HG03159 (cell line): Measurements from ENCODE around the gene MS4A15.
"Not testable (repeated sequence)": the region's sequence is repeated elsewhere in the genome, so short reads cannot be mapped to it uniquely, and the experiment has no call there.

Experiments
- ATAC-seq: cut with Tn5 transposase; IDR thresholded peaks from one replicate; pipeline ENCODE4 v1.9.1; 2021; ENCODE audit warnings: mild to moderate bottlenecking, moderate library complexity; ENCODE audit not compliant: unreplicated experiment

Gene MS4A15

DNA sequence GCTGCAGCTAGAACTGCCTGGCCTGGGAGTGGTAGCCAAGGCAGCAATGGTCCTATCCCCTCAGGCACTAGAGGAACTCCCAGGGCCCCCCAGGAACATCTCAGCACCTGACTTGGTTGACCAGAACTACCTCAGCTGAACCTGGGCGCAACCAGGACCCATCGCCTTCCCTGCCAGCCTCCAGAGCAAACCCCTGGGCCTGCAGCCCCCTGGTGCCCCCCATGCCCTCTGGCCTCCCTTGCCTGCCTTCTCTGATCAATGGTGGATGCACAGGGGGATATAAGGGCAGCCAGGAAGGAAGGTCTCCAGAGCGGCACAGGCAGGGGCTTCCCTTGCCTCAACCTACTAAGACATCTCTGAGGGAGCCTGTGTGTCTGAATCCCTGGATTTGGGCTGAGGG, 42.0 kb downstream of the MS4A15 start:
- ATAC-seq: no peak

DNA sequence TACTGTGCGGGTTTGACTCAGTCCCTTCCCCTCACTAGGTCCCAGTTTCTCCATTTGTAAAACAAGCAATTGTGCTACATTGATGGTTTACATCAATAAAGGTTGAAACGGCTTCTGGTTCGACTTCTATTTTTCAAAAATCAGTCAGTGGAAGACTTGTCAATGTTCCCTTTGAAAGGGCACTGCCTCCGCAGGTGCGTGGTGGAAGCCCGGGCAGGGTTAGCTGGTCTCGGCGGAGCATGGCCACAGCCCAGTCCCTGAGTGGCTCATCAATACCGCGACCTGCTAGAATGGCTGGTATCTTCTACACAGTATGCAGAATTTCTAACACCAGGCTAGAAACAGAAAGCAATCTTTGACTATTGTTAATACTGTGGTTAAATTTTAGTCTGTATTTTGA, 44.5 kb downstream of the MS4A15 start:
- no peak for ATAC-seq

DNA sequence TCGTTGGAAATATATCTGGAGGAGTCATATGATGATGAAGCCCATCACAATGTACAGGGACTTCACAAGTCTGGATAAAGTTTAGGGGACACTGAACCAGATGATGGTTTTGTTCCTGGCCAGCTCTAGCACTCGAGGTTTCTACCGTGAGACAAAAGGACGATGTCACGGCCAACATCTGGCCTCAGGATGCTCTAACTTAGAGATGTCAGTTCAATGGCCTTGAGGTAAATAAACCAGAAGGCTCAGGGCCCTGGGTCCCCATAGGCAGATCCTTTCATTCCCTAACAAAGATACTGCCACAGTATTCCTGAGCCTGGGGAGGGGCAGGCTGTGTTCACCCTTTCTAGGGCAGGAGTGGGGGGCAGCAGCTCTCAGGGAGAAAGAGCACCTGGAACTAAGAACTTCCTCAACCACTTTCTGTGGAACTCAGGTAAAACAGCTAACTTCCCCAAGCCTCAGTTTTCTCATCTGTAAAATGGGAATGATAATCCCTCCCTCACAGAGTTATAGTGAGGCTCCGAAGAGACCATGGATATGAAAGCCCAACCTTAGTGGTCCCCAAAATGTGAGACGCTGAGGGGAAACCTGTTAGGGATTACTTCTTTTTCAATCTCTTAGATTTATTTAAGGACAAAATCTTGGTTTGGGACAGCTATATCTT, 46.7 kb downstream of the MS4A15 start:
- ATAC-seq: no peak

DNA sequence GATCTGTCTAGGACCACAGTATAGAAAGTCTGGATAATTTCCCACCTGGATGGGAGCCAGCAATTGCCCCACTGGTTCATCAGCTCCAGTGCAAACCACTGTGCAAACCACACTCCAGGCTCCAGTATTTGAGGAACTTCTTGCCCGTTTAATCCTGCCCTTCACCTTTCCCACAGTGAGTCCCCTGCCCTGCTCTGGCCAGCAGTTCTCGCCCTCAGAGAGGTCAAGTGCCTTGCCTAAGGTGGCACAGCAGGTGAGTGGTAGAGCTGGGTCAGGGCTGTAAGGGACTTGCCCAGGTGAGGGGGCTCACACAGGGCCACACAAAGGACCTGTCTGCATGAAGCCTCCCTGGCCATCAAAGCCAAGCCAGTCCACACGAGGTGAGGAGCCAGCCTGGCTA, 52.6 kb downstream of the MS4A15 start:
- no peak for ATAC-seq

DNA sequence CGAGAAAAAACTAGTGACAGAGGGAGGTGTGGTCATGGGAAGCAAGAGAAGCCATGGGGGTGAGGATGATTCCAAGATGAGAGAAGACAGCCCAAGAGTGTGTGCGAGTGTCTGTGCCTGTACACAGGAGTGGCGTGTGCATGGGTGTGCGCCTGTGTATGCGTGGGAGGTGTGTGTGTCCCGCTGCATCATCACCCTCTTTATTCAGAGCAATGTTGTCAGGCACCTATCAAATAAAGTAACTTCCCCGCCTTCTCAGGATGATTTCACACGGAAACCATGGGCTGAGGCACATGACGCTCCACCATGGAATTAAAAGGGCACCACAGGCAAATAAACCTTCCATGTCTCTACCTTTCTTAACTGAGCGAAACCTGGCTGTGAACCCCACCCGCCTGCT, 53.0 kb downstream of the MS4A15 start:
- no peak for ATAC-seq

DNA sequence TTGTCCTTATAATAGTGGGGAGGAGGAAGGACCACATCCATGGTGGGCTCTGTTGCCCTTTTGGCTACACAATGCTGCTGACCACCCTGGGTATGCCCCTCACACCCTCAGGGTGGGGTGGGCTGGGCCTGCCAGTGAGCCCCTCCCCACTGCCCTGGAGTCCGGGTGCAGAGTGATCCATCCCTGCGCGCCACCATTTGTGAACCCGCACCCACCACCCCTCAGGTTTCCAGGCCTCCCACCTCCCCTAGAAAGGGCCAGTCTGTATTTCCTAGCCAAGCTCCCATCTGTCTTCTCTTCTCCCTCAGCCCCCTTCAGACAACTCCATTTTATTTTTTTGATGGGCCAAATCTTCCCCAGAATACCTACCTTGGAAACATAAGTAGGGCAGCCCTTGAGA, 53.5 kb downstream of the MS4A15 start:
- ATAC-seq: no peak

DNA sequence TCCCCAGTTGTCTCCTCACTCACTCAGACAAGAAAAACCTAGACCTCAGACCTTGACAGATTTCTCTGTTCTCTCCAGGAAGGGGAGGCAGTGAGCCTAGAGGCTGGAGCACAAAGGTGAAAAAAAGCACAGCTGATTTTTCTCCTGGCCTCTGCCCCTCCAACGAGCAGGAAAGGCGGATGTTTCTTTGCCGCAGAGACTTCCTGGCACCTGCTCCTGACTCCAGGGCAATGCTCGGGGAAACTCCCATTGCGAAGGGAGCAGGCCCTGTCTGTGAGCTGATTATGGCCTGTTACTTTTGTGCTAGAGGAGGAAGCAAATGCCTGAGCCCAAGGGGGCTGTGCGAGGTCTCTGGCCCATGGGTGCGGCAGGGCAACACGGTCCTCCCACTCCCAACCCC, 53.9 kb downstream of the MS4A15 start:
- no peak for ATAC-seq

DNA sequence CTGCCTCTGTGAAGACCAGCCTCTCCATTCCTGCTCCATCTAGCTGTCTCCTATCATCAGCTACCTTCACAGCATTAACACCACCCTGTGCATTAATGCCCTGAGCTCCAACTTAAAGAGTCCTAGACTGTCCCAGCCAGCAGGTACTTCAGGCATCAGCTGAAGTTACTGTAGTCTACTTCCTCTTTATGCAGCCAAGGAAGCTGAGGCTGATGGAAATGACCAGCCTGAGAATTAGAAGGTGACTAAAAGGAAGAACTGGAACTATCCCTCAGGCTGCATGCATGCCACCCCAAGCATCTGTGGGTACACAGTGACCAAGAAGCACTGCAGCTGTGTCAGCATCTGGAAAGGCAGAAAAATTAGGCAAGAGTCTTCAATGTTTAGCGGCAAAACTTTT, 56.7 kb downstream of the MS4A15 start:
- no peak for ATAC-seq

DNA sequence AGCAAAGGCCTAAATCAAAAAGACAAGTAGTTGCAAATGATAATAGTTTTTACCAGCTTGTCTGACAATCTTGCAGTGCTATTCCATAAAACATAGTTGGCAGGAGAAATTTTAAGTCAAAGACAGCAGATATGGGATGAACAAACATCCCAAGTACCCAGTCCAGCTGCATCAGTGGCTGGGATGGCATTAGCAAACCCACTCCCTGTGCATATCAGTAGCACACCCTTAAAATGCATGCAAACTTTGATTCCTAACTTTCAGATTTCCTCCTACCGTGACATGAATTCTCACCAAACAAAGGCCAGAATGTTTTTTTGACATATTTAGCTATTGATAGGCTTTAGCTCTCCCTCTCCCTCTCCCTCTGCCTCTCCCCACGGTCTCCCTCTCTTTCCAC, 57.4 kb downstream of the MS4A15 start:
- ATAC-seq: no peak

DNA sequence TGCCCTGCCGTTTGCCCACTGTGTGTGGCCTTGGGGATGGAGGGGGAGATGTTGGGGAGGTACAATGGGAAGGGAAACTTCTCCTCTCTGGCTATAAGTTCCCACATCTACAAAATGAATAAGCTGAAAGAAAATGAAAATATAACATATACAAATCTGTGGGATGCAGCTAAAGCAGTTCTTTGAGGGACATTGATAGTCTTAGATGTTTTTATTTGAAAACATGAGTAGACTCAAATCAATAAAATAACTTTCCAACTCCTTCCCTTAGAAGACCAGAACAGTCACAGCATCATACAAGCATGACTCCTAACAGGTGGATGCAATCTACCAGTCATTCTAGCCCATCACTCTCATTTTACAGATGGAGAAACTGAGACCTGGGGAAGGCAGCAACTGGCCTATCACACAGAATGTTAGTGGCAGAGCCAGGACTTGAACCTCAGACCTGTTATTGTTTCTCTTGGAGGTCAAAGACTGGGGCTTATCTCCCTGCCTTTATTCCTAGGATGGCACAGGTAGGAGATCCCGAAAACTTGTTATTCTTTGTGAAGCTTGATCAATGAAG, 60.0 kb downstream of the MS4A15 start:
- ATAC-seq: no peak

DNA sequence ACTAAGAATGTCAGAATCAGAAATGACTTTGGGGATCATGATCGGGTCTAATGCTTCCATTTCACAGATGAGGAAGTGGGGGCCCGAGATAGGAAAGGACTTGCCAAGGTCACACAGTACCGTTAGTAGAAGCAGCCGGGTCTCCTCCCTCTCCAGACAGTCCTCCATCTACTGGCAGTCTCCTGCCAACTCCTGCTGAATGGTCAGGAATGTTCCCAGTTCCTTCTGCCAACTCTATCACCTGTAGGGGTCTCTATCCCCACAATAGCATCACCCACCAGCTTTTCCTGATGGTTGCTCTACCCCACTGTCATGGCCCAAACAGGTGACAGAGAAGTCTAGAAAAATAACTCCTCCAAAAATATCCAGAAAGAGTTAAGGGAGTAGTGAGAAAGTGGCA, 61.4 kb downstream of the MS4A15 start:
- ATAC-seq: no peak

DNA sequence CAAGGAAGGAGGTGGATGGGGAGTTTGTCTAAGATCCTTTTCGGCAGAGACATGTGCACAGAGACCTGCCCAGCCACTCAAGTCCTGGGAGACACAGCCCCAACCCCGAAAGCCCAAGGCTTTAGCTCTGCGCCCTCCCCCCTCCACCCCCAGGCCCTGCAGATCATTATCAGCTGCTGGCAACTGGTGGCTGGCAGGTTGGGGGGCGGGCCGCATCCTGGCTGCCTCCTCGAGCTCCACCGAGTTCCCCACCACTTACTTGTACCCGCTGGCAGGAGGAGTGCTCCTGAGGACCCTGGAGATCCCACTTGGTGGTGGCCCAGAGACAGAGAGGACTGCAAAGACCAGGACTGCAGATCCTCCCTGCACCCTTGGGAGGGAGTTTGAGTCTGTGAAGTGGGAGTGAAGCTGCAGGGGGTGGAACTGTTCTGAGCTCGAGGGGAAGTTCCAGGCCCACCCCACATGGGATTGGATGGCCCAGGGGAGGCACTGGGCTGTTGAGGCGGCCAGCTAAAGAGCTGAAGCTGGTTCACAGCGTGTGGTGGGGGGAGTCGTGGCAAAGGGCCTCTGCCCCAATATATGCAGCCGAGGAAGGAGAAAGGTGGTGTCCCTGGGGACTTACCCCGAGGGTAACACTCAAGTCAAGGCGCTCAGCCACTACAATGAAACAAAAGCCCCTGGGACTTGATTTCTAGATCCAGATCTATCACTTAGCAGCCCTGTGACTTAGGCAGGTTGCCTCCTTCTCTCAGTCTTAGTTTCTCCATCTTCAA, 65.3 kb downstream of the MS4A15 start:
- no peak for ATAC-seq

DNA sequence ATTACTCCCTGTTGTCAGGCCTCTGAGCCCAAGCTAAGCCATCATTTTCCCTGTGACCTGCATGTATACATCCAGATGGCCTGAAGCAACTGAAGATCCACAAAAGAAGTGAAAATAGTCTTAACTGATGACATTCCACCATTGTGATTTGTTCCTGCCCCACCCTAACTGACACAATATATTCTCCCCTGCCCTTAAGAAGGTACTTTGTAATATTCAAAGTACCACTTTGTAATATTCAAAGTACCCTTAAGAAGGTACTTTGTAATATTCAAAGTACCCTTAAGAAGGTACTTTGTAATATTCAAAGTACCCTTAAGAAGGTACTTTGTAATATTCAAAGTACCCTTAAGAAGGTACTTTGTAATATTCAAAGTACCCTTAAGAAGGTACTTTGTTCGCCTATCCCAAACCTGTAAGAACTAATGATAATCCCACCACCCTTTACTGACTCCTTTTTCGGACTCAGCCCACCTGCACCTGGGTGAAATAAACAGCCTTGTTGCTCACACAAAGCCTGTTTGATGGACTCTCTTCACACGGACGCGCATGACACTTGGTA, 67.2 kb downstream of the MS4A15 start:
- not testable (repeated sequence) for ATAC-seq

DNA sequence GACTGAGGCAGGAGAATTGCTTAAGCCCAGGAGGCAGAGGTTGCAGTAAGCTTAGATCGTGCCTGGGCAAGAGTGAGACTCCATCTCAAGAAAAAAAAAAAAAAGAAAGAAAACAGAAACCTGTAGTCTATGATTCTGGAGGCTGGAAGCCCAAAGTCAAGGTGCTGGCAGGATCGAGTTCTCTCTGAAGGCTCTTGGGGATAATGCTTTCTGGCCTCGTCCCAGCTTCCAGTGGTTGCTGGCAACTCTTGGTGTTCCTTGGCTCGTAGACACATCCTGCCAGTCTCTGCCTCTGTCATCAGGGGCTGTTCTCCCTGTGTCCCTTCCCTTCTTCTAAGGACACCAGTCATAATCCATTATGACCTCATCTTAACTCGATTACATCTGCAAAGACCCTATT, 68.5 kb downstream of the MS4A15 start:
- ATAC-seq: no peak

DNA sequence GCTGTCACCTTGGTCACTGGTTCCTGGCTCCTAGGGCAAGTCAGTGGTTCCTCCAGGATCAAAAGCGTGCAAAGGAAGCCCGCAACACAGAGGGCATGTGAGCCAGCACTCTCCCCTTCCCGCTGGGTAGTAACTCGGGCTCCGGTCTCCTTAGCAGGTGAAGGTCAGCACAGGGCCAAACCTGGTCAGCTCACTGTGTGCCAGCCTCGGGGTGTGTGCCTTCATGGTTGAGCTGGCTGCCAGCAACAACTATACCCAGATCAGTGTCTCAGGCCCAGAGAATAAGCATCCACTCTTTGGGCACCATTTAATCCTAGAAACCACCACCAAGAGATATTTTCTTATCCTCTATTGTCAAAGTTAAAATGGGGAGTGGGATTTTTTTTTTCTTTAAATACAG, 69.1 kb downstream of the MS4A15 start:
- ATAC-seq: no peak
